ENCODE measurements around the gene PXYLP1. TPM values are rescaled to one million over a fixed set of nuclear protein-coding genes. Genes with fewer than 3 reads are reported as not detected.

The PXYLP1 gene
- total and polyA plus RNA-seq, 9 of the 15 experiments (the other 6 are each of a cell fraction or from before 2014, with no cell fraction given) = 0.80 to 2.9 (median 1.3) TPM

DNA sequence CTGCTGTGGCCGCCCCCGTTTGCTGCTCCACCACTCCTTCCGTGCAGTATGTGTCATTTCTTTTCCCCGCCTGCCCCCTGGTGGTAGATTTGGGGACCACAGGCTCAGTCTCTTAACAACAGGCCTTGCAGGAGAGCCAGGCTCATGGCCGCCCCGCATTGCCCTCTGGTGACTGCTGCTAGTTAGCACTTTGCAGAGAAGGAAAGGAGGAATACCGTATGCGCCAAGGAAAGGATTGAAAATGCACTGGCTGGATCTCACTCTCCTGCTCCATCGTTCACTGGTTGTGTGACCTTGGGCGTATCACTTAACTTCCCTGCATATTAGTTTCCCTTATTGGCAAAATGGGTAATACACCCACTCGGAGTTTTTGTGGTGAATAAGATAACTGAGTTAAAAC, 39.3 kb upstream of the PXYLP1 start (continued):
- TF ChIP-seq, protein P1, sequence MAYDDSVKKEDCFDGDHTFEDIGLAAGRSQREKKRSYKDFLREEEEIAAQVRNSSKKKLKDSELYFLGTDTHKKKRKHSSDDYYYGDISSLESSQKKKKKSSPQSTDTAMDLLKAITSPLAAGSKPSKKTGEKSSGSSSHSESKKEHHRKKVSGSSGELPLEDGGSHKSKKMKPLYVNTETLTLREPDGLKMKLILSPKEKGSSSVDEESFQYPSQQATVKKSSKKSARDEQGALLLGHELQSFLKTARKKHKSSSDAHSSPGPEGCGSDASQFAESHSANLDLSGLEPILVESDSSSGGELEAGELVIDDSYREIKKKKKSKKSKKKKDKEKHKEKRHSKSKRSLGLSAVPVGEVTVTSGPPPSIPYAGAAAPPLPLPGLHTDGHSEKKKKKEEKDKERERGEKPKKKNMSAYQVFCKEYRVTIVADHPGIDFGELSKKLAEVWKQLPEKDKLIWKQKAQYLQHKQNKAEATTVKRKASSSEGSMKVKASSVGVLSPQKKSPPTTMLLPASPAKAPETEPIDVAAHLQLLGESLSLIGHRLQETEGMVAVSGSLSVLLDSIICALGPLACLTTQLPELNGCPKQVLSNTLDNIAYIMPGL (CRISPR knock-in tag; IDR thresholded peaks at IDR 0.05) = no peak; the same call in 1 of the 2 replicates
- TF ChIP-seq, protein P2, sequence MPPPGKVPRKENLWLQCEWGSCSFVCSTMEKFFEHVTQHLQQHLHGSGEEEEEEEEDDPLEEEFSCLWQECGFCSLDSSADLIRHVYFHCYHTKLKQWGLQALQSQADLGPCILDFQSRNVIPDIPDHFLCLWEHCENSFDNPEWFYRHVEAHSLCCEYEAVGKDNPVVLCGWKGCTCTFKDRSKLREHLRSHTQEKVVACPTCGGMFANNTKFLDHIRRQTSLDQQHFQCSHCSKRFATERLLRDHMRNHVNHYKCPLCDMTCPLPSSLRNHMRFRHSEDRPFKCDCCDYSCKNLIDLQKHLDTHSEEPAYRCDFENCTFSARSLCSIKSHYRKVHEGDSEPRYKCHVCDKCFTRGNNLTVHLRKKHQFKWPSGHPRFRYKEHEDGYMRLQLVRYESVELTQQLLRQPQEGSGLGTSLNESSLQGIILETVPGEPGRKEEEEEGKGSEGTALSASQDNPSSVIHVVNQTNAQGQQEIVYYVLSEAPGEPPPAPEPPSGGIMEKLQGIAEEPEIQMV (tag; conservative IDR thresholded peaks at IDR 0.05; ENCODE audit: low read depth) = no peak
- TF ChIP-seq ZFPM2 (CRISPR knock-in tag; IDR thresholded peaks at IDR 0.05) (no peak), MYC (IDR thresholded peaks at IDR 0.05; ENCODE audit: low read depth, low read length) (peak; percentile 64), MYC (CRISPR knock-in tag; IDR thresholded peaks at IDR 0.05; ENCODE audit: borderline replicate concordance, low read depth) (no peak), FOXM1 (IDR thresholded peaks at IDR 0.05; ENCODE audit: low read depth) (no peak), FOXM1 (CRISPR knock-in tag; IDR thresholded peaks at IDR 0.05; ENCODE audit: low read depth) (no peak), NR4A1 (CRISPR knock-in tag; IDR thresholded peaks at IDR 0.05) (no peak), NR4A1 (tag; IDR thresholded peaks at IDR 0.05) (no peak), NFXL1 (CRISPR knock-in tag; IDR thresholded peaks at IDR 0.05) (no peak), ARHGAP35 (IDR thresholded peaks at IDR 0.05; ENCODE audit: partially characterized antibody) (no peak), MXI1 (IDR thresholded peaks at IDR 0.05; ENCODE audit: low read depth, low read length) (no peak), PTBP1 (IDR thresholded peaks at IDR 0.05; ENCODE audit: low read depth, low read length) (no peak), ZNF121 (CRISPR knock-in tag; conservative IDR thresholded peaks at IDR 0.05) (no peak), RBM25 (IDR thresholded peaks at IDR 0.05; ENCODE audit: low read depth, low read length, severe bottlenecking) (no peak), ATF7 (IDR thresholded peaks at IDR 0.05) (peak; percentile 49; the same call in 1 of the 2 replicates), BCOR (IDR thresholded peaks at IDR 0.05) (no peak)
- TF ChIP-seq, protein P3, sequence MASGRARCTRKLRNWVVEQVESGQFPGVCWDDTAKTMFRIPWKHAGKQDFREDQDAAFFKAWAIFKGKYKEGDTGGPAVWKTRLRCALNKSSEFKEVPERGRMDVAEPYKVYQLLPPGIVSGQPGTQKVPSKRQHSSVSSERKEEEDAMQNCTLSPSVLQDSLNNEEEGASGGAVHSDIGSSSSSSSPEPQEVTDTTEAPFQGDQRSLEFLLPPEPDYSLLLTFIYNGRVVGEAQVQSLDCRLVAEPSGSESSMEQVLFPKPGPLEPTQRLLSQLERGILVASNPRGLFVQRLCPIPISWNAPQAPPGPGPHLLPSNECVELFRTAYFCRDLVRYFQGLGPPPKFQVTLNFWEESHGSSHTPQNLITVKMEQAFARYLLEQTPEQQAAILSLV (tag; IDR thresholded peaks at IDR 0.05) = no peak
- TF ChIP-seq, protein P4, sequence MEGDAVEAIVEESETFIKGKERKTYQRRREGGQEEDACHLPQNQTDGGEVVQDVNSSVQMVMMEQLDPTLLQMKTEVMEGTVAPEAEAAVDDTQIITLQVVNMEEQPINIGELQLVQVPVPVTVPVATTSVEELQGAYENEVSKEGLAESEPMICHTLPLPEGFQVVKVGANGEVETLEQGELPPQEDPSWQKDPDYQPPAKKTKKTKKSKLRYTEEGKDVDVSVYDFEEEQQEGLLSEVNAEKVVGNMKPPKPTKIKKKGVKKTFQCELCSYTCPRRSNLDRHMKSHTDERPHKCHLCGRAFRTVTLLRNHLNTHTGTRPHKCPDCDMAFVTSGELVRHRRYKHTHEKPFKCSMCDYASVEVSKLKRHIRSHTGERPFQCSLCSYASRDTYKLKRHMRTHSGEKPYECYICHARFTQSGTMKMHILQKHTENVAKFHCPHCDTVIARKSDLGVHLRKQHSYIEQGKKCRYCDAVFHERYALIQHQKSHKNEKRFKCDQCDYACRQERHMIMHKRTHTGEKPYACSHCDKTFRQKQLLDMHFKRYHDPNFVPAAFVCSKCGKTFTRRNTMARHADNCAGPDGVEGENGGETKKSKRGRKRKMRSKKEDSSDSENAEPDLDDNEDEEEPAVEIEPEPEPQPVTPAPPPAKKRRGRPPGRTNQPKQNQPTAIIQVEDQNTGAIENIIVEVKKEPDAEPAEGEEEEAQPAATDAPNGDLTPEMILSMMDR (IDR thresholded peaks at IDR 0.05 in 2 of 3, conservative IDR thresholded peaks at IDR 0.05 in 1 of 3; ENCODE audit: insufficient read depth in 2 of 3, low read depth in 1 of 3, low read length in 3 of 3) = peak; percentile 99 to 100 (median 99)
- TF ChIP-seq, protein P5, sequence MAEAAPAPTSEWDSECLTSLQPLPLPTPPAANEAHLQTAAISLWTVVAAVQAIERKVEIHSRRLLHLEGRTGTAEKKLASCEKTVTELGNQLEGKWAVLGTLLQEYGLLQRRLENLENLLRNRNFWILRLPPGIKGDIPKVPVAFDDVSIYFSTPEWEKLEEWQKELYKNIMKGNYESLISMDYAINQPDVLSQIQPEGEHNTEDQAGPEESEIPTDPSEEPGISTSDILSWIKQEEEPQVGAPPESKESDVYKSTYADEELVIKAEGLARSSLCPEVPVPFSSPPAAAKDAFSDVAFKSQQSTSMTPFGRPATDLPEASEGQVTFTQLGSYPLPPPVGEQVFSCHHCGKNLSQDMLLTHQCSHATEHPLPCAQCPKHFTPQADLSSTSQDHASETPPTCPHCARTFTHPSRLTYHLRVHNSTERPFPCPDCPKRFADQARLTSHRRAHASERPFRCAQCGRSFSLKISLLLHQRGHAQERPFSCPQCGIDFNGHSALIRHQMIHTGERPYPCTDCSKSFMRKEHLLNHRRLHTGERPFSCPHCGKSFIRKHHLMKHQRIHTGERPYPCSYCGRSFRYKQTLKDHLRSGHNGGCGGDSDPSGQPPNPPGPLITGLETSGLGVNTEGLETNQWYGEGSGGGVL (CRISPR knock-in tag; IDR thresholded peaks at IDR 0.05) = no peak
- TF ChIP-seq, protein P6, sequence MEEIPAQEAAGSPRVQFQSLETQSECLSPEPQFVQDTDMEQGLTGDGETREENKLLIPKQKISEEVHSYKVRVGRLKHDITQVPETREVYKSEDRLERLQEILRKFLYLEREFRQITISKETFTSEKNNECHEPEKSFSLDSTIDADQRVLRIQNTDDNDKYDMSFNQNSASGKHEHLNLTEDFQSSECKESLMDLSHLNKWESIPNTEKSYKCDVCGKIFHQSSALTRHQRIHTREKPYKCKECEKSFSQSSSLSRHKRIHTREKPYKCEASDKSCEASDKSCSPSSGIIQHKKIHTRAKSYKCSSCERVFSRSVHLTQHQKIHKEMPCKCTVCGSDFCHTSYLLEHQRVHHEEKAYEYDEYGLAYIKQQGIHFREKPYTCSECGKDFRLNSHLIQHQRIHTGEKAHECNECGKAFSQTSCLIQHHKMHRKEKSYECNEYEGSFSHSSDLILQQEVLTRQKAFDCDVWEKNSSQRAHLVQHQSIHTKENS (CRISPR knock-in tag; IDR thresholded peaks at IDR 0.05) = no peak

All from K562 (cell line).